Measurements from ENCODE around the gene STARD8. TPM values are rescaled to one million over a fixed set of nuclear protein-coding genes. Genes with fewer than 3 reads are reported as not detected.

STARD8 gene
- total and polyA plus RNA-seq, 3 donors from 2014 or later = 2.3 to 4.0 (median 3.1) TPM

DNA sequence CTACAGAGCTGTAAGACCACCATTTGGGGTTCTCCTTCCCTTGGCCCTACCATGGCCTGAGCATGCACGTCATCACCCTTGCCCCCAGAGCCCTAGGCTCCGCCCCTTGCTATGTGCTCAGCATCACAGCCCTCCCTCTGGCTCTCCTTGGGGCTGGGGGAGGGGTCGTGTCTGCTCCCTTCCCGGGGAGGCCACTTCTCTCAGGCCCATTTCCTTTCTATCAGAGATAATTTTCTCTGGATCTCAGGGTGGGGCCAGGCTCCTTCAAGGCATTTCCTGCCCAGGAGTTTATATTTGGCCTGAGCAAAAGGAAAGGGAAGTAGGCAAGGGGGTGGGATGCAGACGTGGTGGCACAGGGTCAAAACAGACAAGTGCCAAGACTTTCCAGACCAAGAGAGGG, 55.9 kb downstream of the STARD8 start:
- H3K9me3 ChIP-seq = no peaks in the 10 kb centered on the region
- H3K27me3 ChIP-seq = no peaks in the 10 kb centered on the region
- no peak for TF ChIP-seq POLR2A (IDR thresholded peaks at IDR 0.05)
- TF ChIP-seq, protein P1, sequence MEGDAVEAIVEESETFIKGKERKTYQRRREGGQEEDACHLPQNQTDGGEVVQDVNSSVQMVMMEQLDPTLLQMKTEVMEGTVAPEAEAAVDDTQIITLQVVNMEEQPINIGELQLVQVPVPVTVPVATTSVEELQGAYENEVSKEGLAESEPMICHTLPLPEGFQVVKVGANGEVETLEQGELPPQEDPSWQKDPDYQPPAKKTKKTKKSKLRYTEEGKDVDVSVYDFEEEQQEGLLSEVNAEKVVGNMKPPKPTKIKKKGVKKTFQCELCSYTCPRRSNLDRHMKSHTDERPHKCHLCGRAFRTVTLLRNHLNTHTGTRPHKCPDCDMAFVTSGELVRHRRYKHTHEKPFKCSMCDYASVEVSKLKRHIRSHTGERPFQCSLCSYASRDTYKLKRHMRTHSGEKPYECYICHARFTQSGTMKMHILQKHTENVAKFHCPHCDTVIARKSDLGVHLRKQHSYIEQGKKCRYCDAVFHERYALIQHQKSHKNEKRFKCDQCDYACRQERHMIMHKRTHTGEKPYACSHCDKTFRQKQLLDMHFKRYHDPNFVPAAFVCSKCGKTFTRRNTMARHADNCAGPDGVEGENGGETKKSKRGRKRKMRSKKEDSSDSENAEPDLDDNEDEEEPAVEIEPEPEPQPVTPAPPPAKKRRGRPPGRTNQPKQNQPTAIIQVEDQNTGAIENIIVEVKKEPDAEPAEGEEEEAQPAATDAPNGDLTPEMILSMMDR (IDR thresholded peaks at IDR 0.05) = no peak
- no peaks in the 10 kb centered on the region for H3K36me3 ChIP-seq (ENCODE audit: low read depth, missing control alignments)
- H3K27ac ChIP-seq = no peak overlapping the region
- H3K4me1 ChIP-seq = no peaks in the 10 kb centered on the region
- no peak for DNase-seq
- WGBS, 2 donors = 54 to 64% methylated on average over 4 to 5 of the region's 5 CpGs
- intact Hi-C loops (cut with DNase I; ENCODE audit: low total_unique reads) = no loop called here
- no peak overlapping the region for H3K4me3 ChIP-seq

DNA sequence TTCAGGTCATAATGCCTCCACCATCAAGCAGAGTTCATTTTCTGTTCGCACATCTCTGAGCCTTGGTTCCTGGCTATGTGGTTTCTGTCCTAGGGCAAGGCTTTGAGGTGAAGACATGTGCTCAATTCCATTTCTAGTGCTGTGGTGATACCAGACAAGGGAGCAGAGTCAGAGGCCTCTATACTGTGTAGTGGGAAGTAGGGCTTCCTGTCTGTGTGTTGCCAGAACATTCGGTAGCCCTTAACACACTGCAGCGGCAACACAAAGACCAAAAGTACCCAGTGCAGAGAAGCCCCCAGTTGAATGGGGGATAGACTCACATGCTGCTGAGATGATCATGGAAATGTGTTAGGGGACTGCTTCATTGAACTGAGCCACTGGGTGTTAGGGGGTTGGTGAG, 56.4 kb downstream of the STARD8 start:
- Histone ChIP-seq H3K9me3 (no peaks in the 10 kb centered on the region), H3K4me1 (no peaks in the 10 kb centered on the region), H3K4me3 (no peak overlapping the region), H3K36me3 (ENCODE audit: low read depth, missing control alignments) (no peaks in the 10 kb centered on the region), H3K27ac (no peak overlapping the region), H3K27me3 (no peaks in the 10 kb centered on the region)
- intact Hi-C loops (cut with DNase I; ENCODE audit: low total_unique reads) = no loop called here
- WGBS, 2 donors = 85% methylated on average over 3 of the region's 3 CpGs; no CpG with 5 or more reads in 1 of the 2 donors
- no peak for DNase-seq
- no peak for TF ChIP-seq POLR2A (IDR thresholded peaks at IDR 0.05)
- TF ChIP-seq, protein P1 (IDR thresholded peaks at IDR 0.05) = no peak

DNA sequence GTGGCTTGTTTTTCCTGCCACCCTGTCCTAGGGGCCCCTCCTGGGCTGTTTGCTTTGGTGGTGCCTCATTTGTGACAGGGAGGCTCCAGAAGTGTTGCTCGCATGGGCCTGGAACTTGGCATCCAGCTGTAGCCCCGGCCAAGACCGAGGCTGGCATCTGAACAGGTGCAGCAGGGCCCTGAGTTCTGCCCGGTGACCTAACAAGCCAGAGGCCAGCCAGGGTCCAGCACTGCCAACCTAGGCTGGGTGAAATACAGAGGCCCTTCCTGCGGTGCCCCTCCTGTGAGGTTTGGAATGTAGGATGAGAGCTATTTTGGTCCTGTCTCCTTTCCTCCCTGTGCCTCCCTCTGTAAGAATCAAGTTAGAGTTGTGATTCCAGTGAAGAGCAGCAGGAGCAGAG, 58.5 kb downstream of the STARD8 start:
- intact Hi-C loops (cut with DNase I; ENCODE audit: low total_unique reads) = no loop called here
- WGBS, 2 donors = 93% methylated on average over 5 of the region's 5 CpGs; no CpG with 5 or more reads in 1 of the 2 donors
- H3K27me3 ChIP-seq = no peaks in the 10 kb centered on the region
- no peak overlapping the region for H3K27ac ChIP-seq
- no peaks in the 10 kb centered on the region for H3K9me3 ChIP-seq
- H3K4me1 ChIP-seq = no peaks in the 10 kb centered on the region
- no peak overlapping the region for H3K4me3 ChIP-seq
- no peaks in the 10 kb centered on the region for H3K36me3 ChIP-seq (ENCODE audit: low read depth, missing control alignments)
- DNase-seq = no peak
- no peak for TF ChIP-seq POLR2A (IDR thresholded peaks at IDR 0.05)
- TF ChIP-seq, protein P1 (IDR thresholded peaks at IDR 0.05) = no peak

DNA sequence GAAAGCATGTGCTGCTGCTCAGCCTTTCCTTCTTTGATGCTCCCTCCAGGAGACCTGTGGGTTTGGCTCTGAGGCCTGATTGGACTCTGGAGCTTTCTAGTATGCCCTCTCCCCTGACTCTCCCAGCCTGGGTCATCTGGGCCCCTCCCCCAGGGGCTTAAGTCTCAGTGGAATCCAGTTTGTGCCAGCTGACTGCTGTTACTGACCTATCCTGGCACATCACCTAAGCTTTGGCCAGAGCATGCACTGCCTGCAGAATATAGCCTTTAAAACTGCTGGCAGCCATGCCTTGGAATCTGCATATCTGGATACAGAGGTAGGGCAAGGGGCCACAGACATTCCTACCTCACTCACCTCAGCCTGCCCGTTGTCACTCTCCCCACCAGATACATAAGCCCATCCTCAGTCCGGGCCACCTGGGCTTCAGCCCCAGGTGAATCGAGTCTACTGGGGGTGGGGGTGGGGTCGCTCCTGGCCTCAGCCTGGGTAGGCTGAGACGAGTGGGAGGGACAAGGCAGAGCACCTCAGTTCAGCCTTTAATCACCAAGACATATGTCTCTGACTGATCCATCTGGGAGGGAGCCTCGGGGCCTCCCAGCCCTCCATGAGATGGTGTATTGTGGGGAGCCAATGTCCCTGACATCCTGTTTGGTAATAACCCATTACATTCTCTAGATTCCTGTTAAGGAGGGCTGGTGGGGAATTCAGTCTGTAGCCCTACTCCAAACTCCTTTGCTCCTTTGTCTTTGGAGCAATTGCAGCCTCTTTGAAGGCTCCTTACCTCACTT, 61.2 kb downstream of the STARD8 start:
- intact Hi-C loops (cut with DNase I; ENCODE audit: low total_unique reads) = no loop called here
- no peak for TF ChIP-seq POLR2A (IDR thresholded peaks at IDR 0.05)
- TF ChIP-seq, protein P1 (IDR thresholded peaks at IDR 0.05) = no peak
- no peak overlapping the region for H3K27ac ChIP-seq
- no peak for DNase-seq
- no peaks in the 10 kb centered on the region for H3K27me3 ChIP-seq
- no peaks in the 10 kb centered on the region for H3K4me1 ChIP-seq
- no peak overlapping the region for H3K4me3 ChIP-seq
- no peaks in the 10 kb centered on the region for H3K36me3 ChIP-seq (ENCODE audit: low read depth, missing control alignments)
- WGBS, 2 donors = 57% methylated on average over 1 of the region's 6 CpGs; no CpG with 5 or more reads in 1 of the 2 donors
- H3K9me3 ChIP-seq = no peaks in the 10 kb centered on the region

Measured in testis (tissue), 3 donors.